Stomach (tissue), 4 donors: Measurements from ENCODE around the gene ZNF213.

Source experiments
- EP300 ChIP-seq: sonication (generic); formaldehyde crosslinking; IDR thresholded peaks from one replicate; pipeline ENCODE4 v1.6.1; 2017; ENCODE audit warnings: antibody characterized with exemption
- POLR2A ChIP-seq, 4 donors: fragments of 450-650 bp; IDR thresholded peaks; one replicate each; pipeline ENCODE4 v1.6.1; 2016; ENCODE audit warnings: antibody characterized with exemption in 4 of 4, control low read depth in 2 of 4, mild to moderate bottlenecking in 1 of 4, moderate library complexity in 1 of 4
- POLR2AphosphoS5 ChIP-seq, 3 donors: sonication (generic); formaldehyde crosslinking; IDR thresholded peaks; one replicate each; pipeline ENCODE4 v1.6.1; 2016; ENCODE audit warnings: antibody characterized with exemption in 3 of 3
- TF ChIP-seq, protein P1 (sequence below), 7 experiments: fragments of 450-650 bp in 4 of 7; fragments of 200-600 bp in 3 of 7; sonication (generic) in 3 of 7; IDR thresholded peaks; one replicate each; pipeline ENCODE4 v1.5.1; 2016 to 2019; ENCODE audit warnings: antibody characterized with exemption in 7 of 7, control low read depth in 2 of 7, mild to moderate bottlenecking in 1 of 7

DNA sequence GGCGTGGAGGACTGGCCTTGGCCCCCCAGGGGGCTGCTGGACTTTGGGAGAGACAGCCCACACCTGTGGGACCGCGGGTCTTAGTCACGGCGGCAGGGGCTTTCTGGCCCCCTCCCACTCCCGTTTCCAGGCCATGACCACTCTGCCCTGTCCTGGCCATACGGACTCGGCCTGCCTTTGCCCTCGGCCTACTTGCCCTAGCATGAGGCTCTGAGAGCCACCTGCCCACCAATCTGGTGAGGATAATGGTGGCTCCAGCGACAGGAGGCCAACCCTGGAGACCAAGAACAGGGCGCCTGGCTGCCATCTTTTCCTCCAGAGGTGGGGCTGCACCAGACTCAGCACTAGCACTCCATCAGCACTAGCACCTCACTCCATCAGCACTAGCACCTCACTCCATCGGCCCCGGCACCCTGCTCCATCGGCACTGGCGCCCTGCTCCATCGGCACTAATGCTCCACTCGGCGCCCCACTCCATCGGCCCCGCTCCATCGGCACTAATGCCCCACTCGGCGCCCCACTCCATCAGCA, 7.0 kb downstream of the ZNF213 start:
- TF ChIP-seq, protein P1, sequence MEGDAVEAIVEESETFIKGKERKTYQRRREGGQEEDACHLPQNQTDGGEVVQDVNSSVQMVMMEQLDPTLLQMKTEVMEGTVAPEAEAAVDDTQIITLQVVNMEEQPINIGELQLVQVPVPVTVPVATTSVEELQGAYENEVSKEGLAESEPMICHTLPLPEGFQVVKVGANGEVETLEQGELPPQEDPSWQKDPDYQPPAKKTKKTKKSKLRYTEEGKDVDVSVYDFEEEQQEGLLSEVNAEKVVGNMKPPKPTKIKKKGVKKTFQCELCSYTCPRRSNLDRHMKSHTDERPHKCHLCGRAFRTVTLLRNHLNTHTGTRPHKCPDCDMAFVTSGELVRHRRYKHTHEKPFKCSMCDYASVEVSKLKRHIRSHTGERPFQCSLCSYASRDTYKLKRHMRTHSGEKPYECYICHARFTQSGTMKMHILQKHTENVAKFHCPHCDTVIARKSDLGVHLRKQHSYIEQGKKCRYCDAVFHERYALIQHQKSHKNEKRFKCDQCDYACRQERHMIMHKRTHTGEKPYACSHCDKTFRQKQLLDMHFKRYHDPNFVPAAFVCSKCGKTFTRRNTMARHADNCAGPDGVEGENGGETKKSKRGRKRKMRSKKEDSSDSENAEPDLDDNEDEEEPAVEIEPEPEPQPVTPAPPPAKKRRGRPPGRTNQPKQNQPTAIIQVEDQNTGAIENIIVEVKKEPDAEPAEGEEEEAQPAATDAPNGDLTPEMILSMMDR (IDR thresholded peaks at IDR 0.05): no peak
- TF ChIP-seq POLR2A (IDR thresholded peaks at IDR 0.05) (no peak), EP300 (no peak), POLR2AphosphoS5 (IDR thresholded peaks at IDR 0.05) (no peak)
